HepG2 (cell line): ENCODE data around the gene ACSL3. TPM values are rescaled to one million over a fixed set of nuclear protein-coding genes. Genes with fewer than 3 reads are reported as not detected.

ENCODE experiments used
- CREM ChIP-seq, 2 experiments: sonication (generic) in 1 of 2; formaldehyde crosslinking in 1 of 2; IDR thresholded peaks; 2 replicates each; pipeline versions ENCODE4 v1.4.0 to v1.6.1; 2016 to 2020; ENCODE audit warnings: antibody characterized with exemption in 1 of 2, mild to moderate bottlenecking in 1 of 2, missing genetic modification reagents in 1 of 2
- GLI4 ChIP-seq: sonication (generic); formaldehyde crosslinking; IDR thresholded peaks from 2 replicates; pipeline ENCODE4 v1.5.1; 2020; ENCODE audit warnings: missing genetic modification reagents, mild to moderate bottlenecking, moderate library complexity, borderline replicate concordance
- JUN ChIP-seq: sonication (generic); formaldehyde crosslinking; IDR thresholded peaks from 2 replicates; pipeline ENCODE4 v1.4.0; 2020; ENCODE audit warnings: mild to moderate bottlenecking, missing genetic modification reagents
- SIX1 ChIP-seq: sonication (generic); formaldehyde crosslinking; IDR thresholded peaks from 2 replicates; pipeline ENCODE4 v1.4.0; 2020; ENCODE audit warnings: missing genetic modification reagents, borderline replicate concordance
- TCF7 ChIP-seq: sonication (generic); IDR thresholded peaks from 2 replicates; pipeline ENCODE4 v1.6.1; 2016; ENCODE audit warnings: antibody characterized with exemption, low read depth
- THYN1 ChIP-seq: sonication (generic); formaldehyde crosslinking; IDR thresholded peaks from 2 replicates; pipeline ENCODE4 v1.8.1; 2023; ENCODE audit warnings: low read depth, mild to moderate bottlenecking, moderate library complexity, missing genetic modification reagents, borderline replicate concordance
- ZNF160 ChIP-seq: sonication (generic); formaldehyde crosslinking; IDR thresholded peaks from 2 replicates; pipeline ENCODE4 v1.8.0; 2022; ENCODE audit warnings: mild to moderate bottlenecking, inconsistent platforms, missing genetic modification reagents
- polyA plus RNA-seq, 8 experiments: library from polyadenylated mRNA; depleted of rRNA in 3 of 8; stranded (reverse) in 7 of 8; unstranded in 1 of 8; fragments of >200 nt; fragmentation: Illumina TruSeq in 4 of 8; extraction: Trizol in 4 of 8; gene quantifications; 2 replicates each; pipeline versions ENCODE4 v1.2.1 to v1.2.3, GENCODE V29; 2011 to 2016; ENCODE audit warnings: low read depth in 4 of 8, missing spikeins in 1 of 8, mixed read lengths in 1 of 8; ENCODE audit not compliant: insufficient read depth in 1 of 8
- total RNA-seq, 5 experiments: library from RNA; depleted of rRNA; stranded (reverse); fragments of >200 nt; fragmentation: Illumina TruSeq; extraction: Trizol; gene quantifications; 2 replicates each; pipeline ENCODE4 v1.2.3, GENCODE V29; 2016; ENCODE audit warnings: low read depth in 1 of 5
- TF ChIP-seq, protein P1 (sequence below): sonication (generic); formaldehyde crosslinking; IDR thresholded peaks from 2 replicates; pipeline ENCODE4 v1.9.0; 2021; ENCODE audit warnings: missing genetic modification reagents, mild to moderate bottlenecking, borderline replicate concordance
- TF ChIP-seq, protein P2 (sequence below): sonication (generic); formaldehyde crosslinking; conservative IDR thresholded peaks from 2 replicates; pipeline ENCODE4 v1.8.0; 2022; ENCODE audit warnings: low read depth, missing genetic modification reagents
- TF ChIP-seq, protein P3 (sequence below): IDR thresholded peaks from 2 replicates; pipeline ENCODE4 v1.6.1; 2016; ENCODE audit warnings: mild to moderate bottlenecking
- TF ChIP-seq, protein P4 (sequence below): sonication (generic); formaldehyde crosslinking; IDR thresholded peaks from 2 replicates; pipeline ENCODE4 v1.5.0; 2020; ENCODE audit warnings: mild to moderate bottlenecking, missing genetic modification reagents
- TF ChIP-seq, protein P5 (sequence below): sonication (generic); formaldehyde crosslinking; IDR thresholded peaks from 2 replicates; pipeline ENCODE4 v1.5.0; 2020; ENCODE audit warnings: mild to moderate bottlenecking, missing genetic modification reagents, borderline replicate concordance

Gene ACSL3
- total and polyA plus RNA-seq, 2 of the 13 experiments (the other 11 are each of a cell fraction or from before 2014, with no cell fraction given) = 305 to 365 TPM

DNA sequence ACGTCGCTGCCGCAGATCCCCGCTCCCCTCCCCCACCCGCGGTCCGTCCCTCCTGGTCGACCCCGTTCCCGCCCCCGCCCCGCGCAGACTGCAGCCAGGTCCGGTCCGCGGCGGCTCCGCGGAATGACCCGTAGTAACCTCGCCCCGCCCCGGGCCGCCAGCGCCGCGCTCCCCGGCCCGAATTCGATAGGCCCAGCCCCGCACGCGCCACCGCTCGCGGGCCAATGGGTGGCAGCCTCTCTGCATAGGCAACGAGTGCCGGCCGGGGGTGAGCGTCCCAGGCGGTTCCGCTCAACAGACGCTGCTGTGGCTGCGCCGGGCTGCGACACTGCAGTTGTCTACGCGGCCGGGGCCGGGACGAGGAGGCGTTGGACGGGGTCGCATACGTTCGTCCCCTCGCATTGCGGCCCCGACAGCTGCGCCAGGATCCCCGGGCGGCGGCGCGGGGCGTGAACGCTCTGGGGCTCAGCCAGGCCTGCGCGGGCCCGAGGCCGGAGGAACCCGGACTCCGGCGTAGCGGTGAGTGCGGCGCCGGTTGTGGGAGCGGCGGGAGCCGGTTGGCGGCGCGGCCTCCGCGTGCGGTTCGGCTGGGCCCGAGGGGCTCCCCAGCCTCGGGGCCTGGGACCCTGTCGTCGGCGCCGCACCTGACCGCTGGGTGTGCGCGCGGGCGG lies at the start of gene ACSL3 (continued):
- TF ChIP-seq, protein P1, sequence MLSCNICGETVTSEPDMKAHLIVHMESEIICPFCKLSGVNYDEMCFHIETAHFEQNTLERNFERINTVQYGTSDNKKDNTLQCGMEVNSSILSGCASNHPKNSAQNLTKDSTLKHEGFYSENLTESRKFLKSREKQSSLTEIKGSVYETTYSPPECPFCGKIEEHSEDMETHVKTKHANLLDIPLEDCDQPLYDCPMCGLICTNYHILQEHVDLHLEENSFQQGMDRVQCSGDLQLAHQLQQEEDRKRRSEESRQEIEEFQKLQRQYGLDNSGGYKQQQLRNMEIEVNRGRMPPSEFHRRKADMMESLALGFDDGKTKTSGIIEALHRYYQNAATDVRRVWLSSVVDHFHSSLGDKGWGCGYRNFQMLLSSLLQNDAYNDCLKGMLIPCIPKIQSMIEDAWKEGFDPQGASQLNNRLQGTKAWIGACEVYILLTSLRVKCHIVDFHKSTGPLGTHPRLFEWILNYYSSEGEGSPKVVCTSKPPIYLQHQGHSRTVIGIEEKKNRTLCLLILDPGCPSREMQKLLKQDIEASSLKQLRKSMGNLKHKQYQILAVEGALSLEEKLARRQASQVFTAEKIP = 0 out of 2 replicates have a peak, but pooled peaks have one; percentile 89
- TF ChIP-seq, protein P2, sequence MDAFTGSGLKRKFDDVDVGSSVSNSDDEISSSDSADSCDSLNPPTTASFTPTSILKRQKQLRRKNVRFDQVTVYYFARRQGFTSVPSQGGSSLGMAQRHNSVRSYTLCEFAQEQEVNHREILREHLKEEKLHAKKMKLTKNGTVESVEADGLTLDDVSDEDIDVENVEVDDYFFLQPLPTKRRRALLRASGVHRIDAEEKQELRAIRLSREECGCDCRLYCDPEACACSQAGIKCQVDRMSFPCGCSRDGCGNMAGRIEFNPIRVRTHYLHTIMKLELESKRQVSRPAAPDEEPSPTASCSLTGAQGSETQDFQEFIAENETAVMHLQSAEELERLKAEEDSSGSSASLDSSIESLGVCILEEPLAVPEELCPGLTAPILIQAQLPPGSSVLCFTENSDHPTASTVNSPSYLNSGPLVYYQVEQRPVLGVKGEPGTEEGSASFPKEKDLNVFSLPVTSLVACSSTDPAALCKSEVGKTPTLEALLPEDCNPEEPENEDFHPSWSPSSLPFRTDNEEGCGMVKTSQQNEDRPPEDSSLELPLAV (CRISPR knock-in tag) = peak; percentile 95
- TF ChIP-seq, protein P3, sequence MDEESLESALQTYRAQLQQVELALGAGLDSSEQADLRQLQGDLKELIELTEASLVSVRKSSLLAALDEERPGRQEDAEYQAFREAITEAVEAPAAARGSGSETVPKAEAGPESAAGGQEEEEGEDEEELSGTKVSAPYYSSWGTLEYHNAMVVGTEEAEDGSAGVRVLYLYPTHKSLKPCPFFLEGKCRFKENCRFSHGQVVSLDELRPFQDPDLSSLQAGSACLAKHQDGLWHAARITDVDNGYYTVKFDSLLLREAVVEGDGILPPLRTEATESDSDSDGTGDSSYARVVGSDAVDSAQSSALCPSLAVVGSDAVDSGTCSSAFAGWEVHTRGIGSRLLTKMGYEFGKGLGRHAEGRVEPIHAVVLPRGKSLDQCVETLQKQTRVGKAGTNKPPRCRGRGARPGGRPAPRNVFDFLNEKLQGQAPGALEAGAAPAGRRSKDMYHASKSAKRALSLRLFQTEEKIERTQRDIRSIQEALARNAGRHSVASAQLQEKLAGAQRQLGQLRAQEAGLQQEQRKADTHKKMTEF = peak; percentile 92
- TF ChIP-seq GLI4 (CRISPR knock-in tag) = peak; percentile 80; the same call in 1 of the 2 replicates
- TF ChIP-seq, protein P4, sequence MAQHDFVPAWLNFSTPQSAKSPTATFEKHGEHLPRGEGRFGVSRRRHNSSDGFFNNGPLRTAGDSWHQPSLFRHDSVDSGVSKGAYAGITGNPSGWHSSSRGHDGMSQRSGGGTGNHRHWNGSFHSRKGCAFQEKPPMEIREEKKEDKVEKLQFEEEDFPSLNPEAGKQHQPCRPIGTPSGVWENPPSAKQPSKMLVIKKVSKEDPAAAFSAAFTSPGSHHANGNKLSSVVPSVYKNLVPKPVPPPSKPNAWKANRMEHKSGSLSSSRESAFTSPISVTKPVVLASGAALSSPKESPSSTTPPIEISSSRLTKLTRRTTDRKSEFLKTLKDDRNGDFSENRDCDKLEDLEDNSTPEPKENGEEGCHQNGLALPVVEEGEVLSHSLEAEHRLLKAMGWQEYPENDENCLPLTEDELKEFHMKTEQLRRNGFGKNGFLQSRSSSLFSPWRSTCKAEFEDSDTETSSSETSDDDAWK (CRISPR knock-in tag) = no peak
- peak; percentile 5; the same call in 1 of the 2 replicates for TF ChIP-seq TCF7
- no peak for TF ChIP-seq CREM (IDR thresholded peaks at IDR 0.05)
- TF ChIP-seq CREM (CRISPR knock-in tag; IDR thresholded peaks at IDR 0.05) = 0 out of 2 replicates have a peak, but pooled peaks have one; percentile 34
- TF ChIP-seq SIX1 = 0 out of 2 replicates have a peak, but pooled peaks have one; percentile 20
- TF ChIP-seq, protein P5, sequence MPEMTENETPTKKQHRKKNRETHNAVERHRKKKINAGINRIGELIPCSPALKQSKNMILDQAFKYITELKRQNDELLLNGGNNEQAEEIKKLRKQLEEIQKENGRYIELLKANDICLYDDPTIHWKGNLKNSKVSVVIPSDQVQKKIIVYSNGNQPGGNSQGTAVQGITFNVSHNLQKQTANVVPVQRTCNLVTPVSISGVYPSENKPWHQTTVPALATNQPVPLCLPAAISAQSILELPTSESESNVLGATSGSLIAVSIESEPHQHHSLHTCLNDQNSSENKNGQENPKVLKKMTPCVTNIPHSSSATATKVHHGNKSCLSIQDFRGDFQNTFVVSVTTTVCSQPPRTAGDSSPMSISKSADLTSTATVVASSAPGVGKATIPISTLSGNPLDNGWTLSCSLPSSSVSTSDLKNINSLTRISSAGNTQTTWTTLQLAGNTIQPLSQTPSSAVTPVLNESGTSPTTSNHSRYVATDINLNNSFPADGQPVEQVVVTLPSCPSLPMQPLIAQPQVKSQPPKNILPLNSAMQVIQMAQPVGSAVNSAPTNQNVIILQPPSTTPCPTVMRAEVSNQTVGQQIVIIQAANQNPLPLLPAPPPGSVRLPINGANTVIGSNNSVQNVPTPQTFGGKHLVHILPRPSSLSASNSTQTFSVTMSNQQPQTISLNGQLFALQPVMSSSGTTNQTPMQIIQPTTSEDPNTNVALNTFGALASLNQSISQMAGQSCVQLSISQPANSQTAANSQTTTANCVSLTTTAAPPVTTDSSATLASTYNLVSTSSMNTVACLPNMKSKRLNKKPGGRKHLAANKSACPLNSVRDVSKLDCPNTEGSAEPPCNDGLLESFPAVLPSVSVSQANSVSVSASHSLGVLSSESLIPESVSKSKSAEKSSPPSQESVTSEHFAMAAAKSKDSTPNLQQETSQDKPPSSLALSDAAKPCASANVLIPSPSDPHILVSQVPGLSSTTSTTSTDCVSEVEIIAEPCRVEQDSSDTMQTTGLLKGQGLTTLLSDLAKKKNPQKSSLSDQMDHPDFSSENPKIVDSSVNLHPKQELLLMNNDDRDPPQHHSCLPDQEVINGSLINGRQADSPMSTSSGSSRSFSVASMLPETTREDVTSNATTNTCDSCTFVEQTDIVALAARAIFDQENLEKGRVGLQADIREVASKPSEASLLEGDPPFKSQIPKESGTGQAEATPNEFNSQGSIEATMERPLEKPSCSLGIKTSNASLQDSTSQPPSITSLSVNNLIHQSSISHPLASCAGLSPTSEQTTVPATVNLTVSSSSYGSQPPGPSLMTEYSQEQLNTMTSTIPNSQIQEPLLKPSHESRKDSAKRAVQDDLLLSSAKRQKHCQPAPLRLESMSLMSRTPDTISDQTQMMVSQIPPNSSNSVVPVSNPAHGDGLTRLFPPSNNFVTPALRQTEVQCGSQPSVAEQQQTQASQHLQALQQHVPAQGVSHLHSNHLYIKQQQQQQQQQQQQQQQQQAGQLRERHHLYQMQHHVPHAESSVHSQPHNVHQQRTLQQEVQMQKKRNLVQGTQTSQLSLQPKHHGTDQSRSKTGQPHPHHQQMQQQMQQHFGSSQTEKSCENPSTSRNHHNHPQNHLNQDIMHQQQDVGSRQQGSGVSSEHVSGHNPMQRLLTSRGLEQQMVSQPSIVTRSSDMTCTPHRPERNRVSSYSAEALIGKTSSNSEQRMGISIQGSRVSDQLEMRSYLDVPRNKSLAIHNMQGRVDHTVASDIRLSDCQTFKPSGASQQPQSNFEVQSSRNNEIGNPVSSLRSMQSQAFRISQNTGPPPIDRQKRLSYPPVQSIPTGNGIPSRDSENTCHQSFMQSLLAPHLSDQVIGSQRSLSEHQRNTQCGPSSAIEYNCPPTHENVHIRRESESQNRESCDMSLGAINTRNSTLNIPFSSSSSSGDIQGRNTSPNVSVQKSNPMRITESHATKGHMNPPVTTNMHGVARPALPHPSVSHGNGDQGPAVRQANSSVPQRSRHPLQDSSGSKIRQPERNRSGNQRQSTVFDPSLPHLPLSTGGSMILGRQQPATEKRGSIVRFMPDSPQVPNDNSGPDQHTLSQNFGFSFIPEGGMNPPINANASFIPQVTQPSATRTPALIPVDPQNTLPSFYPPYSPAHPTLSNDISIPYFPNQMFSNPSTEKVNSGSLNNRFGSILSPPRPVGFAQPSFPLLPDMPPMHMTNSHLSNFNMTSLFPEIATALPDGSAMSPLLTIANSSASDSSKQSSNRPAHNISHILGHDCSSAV (CRISPR knock-in tag) = no peak
- TF ChIP-seq ZNF160 (CRISPR knock-in tag) = peak; percentile 91
- TF ChIP-seq JUN (CRISPR knock-in tag) = peak; percentile 46; the same call in 1 of the 2 replicates
- TF ChIP-seq THYN1 = 0 out of 2 replicates have a peak, but pooled peaks have one; percentile 68
